Thyroid gland (tissue), 4 donors: ENCODE data around the gene C2orf69.

Experiments
- CTCF ChIP-seq, 6 experiments: fragments of 200-600 bp in 3 of 6; fragments of 450-650 bp in 3 of 6; sonication (generic) in 3 of 6; IDR thresholded peaks; one replicate each; pipeline ENCODE4 v1.5.1; 2016 to 2019; ENCODE audit warnings: antibody characterized with exemption in 6 of 6, mild to moderate bottlenecking in 2 of 6, inconsistent platforms in 1 of 6, moderate library complexity in 1 of 6
- POLR2A ChIP-seq, 2 donors: fragments of 450-650 bp; IDR thresholded peaks; one replicate each; pipeline ENCODE4 v1.6.1; 2017; ENCODE audit warnings: antibody characterized with exemption in 2 of 2, mild to moderate bottlenecking in 2 of 2, moderate library complexity in 1 of 2

DNA sequence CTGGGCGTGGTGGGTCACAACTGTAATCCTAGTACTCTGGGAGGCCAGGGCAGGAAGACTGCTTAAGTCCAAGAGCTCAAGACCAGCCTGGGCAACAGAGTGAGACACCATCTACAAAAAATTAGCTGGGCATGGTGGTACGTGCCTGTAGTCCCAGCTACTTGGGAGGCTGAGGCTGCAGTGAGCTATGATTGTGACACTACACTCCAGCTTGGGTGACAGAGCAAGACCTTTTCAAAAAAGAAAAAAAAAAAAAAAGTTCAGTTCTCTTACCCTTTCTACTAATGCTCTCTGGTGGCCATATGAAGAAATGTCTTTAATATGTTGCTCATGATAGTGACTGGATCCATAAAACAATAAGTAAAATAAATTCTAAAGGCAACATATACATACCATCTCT lies 29.3 kb downstream of the C2orf69 start:
- peak in 1 of 6 experiments; percentile 8 for TF ChIP-seq CTCF (IDR thresholded peaks at IDR 0.05)
- TF ChIP-seq POLR2A (IDR thresholded peaks at IDR 0.05): no peak
